SKM-1 (cell line): ENCODE data around the gene CDC25B.

Source experiments
- DNase-seq: peaks from one replicate; lab custom pipeline; 2025; ENCODE audit not compliant: unreplicated experiment; lab: John Stamatoyannopoulos, UW

The CDC25B gene

GRCh38 chr20:3763671-3764601 is 32.2 kb upstream of the CDC25B start:
- DNase-seq, result no peak

DNA sequence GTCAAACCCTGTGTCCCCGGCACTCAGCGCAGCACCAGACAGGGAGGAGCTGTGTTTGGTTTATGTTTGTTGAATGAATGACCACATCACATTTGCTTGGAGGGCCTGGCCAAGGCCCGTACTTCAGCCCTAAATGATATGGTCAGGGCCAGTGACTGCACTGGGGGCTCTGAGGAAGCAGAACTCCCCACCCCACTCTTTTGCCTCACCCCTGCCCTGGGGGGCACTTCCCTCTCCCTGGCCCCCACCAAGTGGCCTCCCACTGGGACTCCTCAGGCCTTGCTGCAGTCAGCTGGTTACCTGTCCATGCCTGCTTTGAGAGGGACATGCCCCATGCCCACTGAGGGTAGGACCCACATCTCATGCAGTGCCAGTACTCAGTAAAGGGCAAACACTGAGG is 31.5 kb upstream of the CDC25B start:
- no peak for DNase-seq

- DNase-seq, result no peak
Measured at GRCh38 chr20:3765171-3765882, 30.8 kb upstream of the CDC25B start.

- DNase-seq, result no peak
Measured at GRCh38 chr20:3766422-3767109, 29.5 kb upstream of the CDC25B start.

DNA sequence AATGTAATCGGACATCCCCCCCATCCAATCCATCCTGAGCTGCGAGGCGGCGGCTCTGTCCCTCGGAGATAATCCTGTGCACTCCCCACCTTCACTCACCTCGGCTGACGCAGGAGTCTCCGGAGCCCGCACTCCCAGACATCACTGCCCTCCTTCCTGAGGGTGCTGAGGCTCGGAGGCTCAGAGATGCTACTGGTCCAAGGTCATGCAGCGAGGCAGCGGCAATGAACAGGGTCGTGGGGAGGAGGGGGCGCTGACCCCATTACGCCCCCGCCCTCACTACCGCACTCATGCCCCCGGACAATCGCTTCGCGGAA is 29.0 kb upstream of the CDC25B start:
- no peak for DNase-seq

GRCh38 chr20:3767427-3768341 is 28.4 kb upstream of the CDC25B start, which contains the start of gene ADISSP:
TSS of gene ADISSP (minus strand) at chr20:3767753. CDS start at chr20:3760100, 7,653 bp downstream.
- DNase-seq, result peak; percentile 81

- peak; percentile 17 for DNase-seq
Measured at GRCh38 chr20:3768342-3769130, 27.6 kb upstream of the CDC25B start.

GRCh38 chr20:3771552-3772058 is 24.5 kb upstream of the CDC25B start:
- no peak for DNase-seq

DNA sequence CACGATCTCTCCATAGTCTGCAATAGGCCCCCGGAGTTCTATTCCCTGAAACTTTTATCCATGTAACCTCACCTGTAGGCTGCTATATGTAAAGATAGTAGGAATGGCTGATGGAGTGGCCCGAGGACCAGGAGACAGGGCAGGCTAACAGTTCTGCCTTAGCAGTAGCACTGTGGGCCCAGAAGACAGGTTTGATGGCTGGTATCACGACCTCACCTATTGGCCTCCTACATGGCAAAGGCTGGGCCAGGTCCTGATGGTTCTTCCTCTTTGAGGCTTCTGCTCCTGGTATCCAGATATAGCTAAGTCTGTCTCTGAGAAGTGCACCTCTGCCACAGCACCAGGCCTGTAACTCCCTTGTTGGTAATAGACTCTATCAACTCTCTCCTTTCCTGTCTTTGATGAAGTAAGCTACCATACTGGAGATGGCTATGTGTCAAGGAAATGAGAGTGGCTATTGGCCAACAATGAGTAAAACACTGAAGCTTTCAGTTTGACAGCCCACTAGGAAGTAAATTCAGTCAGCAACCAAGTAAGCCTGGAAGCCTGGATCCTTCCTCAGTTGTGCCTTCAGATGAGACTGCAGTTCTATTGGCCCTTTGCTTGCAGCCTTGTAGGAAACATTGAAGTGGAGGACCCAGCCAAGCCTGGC is 20.5 kb upstream of the CDC25B start:
- no peak for DNase-seq

DNA sequence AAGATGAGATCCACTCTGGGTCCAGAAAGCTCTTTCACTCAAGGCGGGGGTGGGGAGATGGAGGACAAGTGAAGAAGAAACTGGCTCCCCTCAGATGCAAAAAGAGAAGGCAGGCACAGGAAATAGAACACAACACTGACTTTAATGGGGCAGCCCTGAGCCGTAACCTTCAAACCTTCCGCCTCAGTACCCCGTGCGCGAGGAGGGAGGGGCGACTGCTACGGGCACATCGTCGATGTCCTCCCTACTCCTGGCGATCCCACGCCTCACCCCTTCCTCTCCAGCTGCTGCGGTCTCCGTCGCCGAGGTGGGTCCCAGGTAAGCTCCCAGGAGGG is 18.8 kb upstream of the CDC25B start:
- DNase-seq, result no peak

- DNase-seq, result no peak
Measured at GRCh38 chr20:3777716-3778629, 18.1 kb upstream of the CDC25B start.

DNA sequence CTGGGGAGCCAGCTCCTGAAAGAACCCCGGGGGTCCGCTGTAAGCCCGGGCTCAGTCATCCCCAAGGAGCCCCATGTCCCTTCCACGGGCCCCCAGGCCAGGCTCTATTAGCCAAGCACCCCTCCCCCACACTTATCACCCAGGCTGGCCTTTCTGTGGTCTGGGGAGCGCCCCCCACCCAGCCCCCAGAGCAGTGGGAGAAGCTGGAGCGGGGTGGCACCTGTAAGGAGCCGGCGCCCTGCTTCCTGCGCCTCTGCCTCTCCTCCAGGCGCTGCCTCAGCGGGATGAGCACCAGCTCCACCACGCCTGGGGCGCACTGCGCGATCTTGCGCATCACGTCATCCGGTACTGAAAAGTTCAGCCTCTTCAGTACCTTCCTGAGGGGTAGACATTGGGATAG is 17.1 kb upstream of the CDC25B start:
- no peak for DNase-seq

DNA sequence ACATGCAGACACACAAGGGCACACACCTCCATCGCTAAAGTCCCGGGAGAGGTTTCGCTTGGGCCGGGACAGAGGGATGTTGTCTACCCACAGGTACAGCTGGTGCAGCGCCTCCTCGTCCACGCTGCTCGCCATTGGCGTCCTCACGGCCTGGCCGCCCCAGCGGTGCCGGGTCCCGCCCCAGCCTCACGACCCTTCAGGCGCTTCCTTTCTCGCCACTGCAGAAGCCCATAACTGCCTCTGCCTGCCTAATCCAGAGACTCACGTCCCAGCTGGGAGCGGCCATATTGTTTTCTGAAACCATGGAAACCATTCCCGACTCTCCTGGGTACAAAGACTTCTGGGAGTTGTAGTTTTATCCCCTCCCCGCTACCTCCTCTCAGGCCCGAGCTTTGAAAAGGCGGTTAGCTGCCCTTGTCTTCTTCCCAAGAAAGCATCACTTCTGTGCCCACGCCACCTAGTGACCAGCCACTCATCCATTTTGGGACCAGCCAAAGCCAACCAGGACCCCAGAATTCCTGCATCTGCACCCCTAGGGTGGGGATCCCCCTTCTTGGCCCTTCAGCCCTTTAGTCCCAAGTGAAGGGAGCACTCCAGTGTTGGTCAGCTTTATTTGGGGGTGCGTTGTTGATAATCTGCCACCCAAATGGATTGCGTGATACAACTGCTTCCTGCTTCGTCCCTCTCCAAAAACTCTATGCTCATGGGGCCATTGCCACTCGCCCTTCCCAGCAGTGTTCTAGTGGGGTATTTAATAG is 14.8 kb upstream of the CDC25B start, which contains the start of gene SPEF1:
Gene SPEF1, minus strand, starts transcription at position 296 of the 758 bp plus-strand sequence. Its CDS starts 161 bp downstream, at position 135.
- peak; percentile 62 for DNase-seq

DNA sequence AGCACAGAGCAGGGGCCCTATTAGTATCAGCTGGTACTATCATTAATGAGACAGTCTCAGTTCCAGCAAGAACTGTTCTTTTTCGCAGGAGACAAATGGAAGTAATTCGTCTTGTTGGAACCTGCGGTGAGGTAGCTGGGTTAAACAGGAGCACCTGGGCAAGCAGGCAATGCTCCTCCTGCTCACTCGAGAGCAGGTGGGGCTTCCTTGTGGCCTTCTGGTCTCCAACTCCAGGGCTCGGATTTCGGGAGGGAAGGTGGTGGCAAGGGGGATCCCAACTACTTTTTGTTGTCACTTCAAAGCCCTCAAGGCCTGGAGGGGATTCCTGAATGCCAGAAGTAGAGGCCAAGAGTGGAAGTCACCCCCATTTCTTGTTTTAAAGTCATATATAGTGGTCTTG is 13.5 kb upstream of the CDC25B start:
- DNase-seq, result no peak

DNA sequence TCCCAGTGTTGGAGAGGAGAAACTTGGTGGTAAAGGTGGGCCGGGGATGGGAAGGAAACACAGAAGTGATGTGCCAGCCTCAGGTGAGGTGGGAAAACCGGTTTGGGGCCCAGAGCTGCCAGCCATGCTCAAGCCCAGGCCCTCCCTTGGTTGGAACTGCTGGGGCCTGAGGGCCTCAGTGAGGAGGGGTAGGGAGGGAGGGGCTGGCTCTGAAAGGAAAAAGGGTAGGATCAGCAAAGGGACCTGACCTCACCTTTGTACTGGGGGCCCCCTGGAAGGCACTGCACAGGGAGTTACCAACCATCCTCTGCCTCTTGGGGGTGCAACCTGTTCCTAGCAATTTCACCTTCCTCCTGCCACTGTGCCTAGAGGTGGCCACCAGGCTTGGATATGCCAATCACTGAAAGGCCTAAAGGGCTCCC is 13.0 kb upstream of the CDC25B start:
- no peak for DNase-seq

DNA sequence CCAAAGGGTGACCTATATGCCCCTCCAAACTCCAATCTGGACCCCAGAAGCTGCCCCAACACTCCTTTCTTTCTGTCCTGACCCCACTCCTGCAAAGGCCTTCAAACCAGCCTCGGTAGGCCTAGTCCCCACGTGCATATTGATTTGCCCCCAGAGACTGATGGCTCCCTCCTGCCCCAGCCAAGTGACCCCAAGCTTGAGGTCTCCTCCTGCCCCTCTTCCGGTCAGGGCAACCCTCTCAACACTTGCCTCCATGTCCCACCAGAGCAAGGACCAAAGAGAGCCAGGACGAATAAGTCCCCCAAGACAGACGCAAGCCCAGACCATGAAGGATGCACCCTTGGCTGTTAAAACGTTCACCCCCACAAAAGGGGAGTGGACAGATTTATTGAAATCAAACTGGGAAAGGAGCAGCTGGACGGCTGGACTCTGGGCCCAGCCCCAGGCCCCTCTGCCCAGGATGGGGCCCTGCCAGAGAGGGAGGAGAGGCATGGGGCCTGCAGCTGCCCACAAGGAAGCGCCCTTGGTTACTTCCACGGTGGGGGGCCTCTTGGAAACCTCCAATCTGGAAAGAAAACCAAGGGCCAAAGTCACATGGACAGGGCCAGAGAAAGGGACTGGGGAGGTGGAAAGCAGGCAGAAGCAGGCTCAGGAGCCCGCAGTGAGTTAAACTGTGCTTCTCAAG is 12.5 kb upstream of the CDC25B start:
- no peak for DNase-seq
